ENCODE data around the gene SLC66A2.
"Not testable (repeated sequence)": the region's sequence is repeated elsewhere in the genome, so short reads cannot be mapped to it uniquely, and the experiment has no call there.

Gene SLC66A2

DNA sequence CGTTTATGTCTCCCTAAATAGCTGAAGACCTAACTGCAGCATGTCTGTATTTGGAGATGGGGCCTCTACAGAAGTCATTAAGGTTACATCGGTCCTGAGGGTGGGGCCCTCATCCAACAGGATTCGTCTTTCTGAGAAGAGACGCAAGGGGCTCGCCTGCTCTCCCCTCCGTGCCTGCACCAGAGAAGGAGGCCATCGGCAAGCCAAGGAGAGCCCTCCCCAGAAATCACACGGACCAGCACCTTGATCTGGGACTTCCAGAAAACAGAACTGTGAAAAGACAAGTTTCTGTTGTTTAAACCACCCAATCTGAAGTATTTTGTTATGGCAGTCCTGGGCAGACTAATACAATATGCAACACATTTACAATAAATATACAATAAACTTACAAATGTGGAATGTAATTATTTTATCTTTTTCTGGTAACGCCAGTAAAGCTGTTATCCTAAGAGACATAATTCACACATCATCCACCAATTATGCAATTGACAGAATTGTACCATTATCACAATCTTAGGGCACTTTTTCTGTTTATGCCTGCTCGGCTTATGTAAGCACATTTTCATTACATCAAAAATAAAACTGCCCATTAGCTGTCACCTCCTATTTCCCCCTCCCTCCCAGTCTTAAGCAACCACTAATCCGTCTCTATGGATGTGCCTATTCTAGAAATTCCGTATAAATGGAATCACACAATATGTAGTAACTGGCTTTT is 19.1 kb upstream of the SLC66A2 start:
- FAIRE-seq: no peak

DNA sequence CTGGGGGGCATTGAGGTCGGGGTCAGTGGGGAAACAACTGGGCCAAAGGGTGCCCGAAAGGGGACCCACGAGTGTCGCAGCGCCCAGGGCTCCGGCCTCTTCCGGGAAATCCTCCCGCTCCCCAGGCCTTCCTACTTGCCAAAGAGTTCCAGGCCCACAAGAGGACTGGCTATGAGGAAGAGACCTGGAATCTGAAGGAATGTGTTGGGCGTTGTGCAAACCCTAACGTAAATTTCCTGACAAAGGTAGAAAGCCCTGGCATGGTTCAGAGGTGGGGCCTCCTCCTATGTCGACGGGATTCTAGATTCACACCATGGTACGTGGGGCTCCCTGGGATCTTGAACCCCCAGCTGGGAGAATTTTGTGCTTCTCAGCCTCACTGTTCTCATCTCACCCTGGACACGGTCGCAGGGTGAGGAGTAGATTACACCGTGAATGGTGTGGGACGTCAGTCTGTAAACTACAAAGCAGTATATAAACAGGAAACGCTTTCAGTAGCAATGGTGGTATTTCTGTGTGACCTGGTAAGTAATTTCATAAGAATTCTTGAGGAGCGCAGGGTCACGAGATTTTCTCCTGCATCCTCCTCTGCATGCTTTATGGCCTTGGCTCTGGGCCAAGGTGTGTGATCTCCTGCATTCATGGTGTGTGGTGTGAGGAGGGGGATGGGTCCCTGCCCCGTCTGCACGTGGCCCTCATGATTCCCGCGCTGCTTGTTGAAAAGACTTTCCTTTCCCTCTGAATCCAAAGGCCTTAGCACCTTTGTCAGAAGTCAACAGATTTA is 13.9 kb upstream of the SLC66A2 start:
- FAIRE-seq: peak; percentile 83

- FAIRE-seq: no peak
These were observed 13.1 kb upstream of the SLC66A2 start, which contains the start of gene HSBP1L1 for GRCh38 chr18:79964330-79965118. TSS of gene HSBP1L1 (plus strand) at chr18:79964643. CDS start at chr18:79964736, 93 bp downstream.

DNA sequence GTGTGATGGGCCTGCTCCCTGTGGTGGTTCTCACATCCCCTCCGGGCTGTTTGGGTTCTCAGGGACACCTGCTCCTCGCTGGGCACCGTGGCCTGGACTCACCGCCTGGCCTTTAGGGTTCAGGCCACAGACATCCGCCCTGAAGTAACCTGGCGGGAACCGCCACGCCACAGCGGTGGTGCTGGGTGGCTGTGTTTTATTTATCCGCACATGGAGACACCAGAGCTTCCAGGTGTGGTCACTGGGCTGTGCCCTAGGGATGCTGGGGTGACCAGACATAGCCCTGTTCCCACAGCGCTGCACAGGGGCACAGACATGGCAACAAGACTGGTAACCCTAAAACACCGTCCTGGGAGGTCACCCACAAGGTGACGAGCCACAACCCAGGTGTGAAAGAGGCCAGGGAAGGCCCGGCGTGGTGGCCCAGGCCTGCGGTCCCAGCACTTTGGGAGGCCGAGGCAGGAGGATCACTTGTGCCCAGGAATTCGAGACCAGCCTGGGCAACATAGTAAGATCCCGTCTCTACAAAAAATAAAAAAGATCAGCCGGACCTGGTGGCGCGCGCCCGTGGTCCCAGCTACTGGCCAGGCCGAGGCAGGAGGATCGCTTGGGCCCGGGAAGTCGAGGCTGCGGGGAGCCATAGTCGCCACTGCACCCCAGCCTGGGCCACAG is 12.3 kb upstream of the SLC66A2 start:
- FAIRE-seq: no peak

DNA sequence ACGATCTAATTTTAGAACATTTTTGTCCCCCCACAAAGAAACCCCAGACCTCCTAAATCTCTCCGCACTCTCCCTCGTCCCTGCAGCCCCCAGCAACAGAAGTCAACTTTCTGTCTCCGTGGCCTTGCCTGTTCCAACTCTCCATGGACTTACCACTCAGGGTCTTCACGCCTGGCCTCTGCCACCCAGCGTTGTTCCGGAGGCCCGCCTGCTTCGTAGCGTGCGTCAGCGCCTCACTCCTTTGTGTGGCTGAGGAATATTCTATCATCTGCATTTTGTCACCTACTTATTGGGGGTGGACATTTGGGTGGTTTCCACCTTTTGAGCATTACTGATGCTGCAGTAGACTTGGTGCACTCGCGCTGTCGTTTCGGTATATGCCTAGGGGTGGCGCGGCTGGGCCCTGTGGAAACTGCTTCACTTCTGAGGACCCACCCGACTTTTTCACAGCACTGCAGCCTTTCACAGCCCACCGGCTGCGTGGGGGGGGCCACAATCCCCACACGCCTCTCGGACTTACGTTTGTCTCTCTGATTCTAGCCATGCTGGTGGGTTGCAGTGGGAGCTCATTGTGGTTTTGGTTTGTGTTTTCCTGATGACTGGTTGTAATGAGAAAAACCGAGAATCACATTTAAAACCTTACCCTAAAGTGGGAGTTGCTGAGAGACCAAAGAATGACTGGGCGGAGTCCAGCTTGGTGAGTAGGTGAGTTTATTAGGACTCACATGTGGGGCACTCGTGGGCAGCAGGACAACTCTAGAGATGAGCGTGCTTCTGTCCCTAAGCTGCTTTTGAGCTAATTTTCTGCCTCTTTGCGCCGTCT is 11.6 kb upstream of the SLC66A2 start:
- no peak for FAIRE-seq

- no peak for FAIRE-seq
These were observed 10.9 kb upstream of the SLC66A2 start for GRCh38 chr18:79962311-79962710.

- FAIRE-seq: no peak
These were observed 10.3 kb upstream of the SLC66A2 start for GRCh38 chr18:79961527-79962291.

DNA sequence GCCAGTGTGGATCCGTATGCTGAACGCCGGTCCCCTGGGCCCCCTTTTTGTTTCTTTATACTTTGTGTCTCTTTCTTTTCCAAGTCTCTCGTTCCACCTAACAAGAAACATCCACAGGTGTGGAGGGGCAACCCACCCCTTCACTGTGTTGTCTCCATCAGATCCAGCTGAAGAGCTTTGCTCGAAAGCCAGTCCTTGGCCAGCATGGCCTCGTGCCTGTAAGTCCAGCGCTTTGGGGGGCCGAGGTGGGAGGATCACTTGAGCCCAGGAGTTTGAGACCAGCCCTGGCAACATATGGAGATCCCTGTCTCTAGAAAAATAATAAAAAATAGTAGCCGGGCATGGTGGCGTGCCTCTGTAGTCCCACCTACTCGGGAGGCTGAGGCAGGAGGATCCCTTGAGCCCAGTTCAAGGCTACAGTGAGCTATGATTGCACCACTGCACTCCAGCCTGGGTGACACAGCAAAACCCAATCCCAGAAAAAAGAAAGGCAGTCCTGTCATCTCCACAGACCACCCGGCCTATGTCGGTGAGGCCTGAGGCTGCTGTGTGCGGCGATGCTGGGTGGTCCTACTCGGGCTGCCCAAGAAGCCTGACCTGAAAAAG is 9.6 kb upstream of the SLC66A2 start:
- no peak for FAIRE-seq

DNA sequence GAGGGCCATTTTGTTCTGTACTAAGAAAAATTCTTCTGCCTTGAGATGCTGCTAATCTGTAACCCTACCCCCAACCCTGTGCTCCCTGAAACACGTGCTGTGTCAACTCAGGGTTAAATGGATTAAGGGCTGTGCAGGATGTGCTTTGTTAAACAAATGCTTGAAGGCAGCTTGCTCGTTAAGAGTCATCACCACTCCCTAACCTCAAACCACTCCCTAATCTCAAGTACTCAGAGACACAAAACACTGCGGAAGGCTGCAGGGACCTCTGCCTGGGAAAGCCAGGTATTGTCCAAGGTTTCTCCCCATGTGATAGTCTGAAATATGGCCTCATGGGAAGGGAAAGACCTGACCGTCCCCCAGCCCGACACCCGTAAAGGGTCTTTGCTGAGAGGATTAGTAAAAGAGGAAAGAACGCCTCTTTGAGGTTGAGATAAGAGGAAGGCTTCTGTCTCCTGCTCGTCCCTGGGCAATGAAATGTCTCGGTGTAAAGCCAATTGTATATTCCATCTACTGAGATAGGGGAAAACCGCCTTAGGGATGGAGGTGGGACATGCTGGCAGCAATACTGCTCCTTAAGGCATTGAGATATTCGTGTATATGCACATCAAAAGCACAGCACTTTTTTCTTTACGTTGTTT is 8.8 kb upstream of the SLC66A2 start:
- not testable (repeated sequence) for FAIRE-seq

DNA sequence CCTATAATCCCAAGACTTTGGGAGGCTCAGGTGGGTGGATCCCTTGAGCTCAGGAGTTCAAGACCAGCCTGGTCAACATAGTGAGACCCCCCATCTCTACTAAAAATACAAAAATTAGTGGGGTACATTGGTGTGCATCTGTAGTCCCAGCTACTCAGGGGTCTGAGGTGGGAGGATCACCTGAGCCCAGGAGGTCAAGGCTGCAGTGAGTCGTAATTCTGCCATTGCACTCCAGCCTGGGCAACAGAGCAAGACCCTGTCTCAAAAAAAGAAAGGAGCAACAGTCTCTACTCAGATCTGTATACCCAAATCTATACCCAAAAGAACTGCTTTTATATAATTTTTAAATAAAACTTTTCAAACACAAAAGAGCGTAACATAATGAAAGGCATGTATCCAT is 7.5 kb upstream of the SLC66A2 start:
- no peak for FAIRE-seq

GRCh38 chr18:79956276-79956675 is 4.8 kb upstream of the SLC66A2 start:
- FAIRE-seq: no peak

DNA sequence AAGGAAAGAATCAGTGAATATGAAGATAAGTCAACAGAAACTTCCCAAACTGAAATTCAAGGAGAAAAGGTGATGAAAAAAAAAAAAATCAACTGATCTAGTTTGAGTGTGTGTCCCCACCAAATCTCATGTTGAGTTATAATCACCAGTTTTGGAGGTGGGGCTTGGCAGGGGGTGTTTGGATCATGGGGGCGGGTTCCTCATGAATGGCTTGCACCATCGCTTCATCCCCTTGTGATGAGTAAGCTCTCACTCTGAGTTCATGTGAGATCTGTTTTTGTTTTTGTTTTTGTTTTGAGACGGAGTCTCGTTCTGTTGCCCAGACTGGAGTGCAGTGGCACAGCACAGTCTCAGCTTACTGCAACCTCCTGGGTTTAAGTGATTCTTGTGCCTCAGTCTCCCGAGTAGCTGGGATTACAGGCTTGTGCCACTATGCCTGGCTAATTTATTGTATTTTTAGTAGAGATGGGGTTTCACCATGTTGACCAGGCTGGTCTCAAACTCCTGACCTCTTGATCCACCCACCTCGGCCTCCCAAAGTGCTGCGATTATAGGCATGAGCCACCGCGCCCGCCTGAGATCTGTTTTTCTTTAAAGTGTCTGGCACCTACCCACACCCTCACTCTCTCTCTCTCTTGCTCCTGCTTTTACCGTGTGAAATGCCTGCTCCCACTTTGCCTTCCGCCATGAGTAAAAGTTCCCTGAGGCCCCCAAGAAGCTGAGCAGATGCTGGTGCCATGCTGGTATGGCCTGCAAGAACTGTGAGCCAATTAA is 4.0 kb upstream of the SLC66A2 start:
- FAIRE-seq: no peak

- FAIRE-seq: no peak
These were observed 3.3 kb upstream of the SLC66A2 start for GRCh38 chr18:79954791-79955190.

DNA sequence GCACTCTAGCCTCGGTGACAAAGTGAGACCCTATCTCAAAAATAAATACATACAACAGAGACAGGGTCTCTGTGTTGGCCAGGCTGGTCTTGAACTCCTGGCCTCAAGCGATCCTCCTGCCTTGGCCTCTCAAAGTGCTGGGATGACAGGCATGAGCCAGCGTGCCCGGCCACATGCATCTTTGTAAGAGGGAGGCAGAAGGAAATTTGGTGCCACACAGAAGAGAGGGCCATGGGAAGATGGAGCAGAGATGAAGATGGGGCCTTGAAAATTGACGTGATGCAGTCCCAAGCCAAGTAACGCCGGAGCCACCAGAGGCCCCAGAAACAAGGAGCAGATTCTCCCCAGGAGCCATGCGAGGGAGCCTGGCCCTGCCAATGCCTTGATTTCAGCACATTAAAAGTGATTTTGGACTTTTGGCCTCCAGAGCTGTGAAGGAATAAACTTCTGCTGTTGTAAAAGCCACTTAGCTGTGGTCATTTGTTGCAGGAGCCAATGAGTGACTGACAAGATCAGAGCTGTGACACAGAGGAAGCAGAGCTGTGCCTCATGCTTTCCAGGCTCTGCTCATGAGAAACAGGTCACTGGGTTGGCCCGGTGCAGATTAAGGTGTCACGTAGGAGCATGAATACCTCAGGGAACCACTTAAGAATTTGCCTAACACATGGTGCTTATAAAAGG is 2.7 kb upstream of the SLC66A2 start:
- peak; percentile 6 for FAIRE-seq

DNA sequence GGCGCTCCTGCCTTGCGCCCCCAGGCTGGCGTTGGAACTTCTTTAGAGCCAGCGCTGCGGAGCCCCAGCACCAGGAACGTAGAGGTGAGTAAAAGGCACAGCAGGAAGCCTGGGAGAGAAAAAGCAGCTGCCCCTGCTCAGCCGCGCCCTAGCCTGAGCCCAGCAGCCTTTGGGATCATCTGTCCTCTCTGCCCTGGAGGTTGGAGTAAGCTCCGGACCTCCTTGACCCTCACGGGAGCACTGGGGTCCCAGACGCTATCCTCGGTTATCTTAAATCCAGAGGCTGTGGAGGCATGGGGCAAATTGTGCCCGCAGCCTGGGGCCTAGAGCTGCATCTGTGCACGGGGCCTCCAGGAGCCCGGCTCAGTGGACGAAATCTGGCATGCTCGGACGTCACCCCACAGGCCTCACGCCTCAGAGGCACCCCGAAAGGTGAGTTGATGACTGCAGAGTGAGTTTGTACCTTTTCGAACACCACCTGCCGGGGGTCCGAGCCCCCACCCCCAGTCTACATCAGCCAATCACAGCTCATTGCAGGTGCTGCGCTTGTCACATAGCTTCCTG is 1.6 kb upstream of the SLC66A2 start:
- FAIRE-seq: no peak

DNA sequence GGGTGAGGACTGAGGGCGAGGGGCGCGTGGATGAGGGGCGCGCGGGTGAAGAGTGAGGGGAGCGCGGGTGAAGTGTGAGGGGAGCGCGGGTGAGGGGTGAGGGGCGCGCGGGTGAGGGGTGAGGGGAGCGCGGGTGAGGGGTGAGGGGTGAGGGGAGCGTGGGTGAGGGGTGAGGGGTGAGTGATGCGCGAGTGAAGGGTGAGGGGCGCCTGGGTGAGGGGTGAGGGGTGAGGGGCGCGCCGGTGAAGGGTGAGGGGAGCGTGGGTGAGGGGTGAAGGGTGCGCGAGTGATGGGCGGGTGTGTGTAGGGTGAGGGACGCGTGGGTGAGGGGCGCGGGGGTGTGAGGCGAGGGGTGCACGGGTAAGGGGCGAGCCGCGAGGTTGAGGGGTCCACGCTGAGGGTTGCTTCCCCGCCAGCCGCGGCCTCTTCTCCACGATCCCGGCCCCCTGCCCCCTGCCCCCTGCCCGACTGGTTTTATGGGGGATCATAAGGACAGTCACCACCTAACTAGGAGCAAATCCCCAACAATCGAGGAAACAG is 1.1 kb upstream of the SLC66A2 start:
- no peak for FAIRE-seq

DNA sequence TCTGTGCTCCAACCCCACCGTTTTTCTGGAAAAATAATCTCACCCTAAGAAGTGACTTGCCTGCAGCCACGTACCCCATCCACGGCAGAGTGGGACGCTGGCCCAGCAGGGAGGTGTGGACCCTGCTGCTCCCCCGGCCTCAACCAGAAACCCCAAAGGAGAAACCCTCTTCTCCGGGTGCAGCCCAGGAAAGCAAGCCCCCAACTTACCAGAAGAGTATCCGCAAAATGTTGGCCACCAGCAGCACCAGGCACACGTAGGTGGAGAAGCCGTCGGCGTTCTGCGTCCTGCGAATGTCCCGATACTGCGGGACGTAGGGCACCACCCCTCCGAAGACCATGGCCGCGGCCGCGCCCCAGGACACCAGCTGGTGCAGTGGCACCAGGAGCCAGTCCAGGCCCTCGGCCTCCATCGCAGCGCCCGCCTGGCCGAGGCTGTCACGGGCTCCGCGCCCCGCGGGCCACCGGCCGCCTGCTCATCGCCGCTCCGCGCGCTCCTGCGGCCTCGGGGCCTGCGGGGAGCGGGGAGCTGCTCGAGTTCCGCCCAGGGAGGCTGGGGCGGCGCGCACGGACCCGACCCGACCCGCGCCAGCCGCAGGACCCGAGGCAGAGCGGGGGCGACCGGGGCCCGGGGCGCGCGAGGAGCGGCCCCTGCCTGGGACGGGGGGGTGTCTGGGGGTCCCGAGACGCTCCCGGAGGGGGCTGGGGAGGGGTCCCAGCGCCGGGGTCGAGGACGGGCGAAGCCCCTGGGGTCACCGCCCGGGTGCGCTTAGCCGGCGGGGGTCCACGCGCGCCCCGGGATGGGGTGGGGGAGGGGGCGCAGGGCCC is 725 bp downstream of the SLC66A2 start:
- FAIRE-seq: no peak
